ENCODE measurements around the gene EXOC3L4. TPM values are rescaled to one million over a fixed set of nuclear protein-coding genes. Genes with fewer than 3 reads are reported as not detected.

EXOC3L4 gene
- total RNA-seq, 1 donor from 2014 or later, result 1.1 TPM

GRCh38 chr14:103070971-103071542, 23.5 kb upstream of the EXOC3L4 start:
- no peak for DNase-seq

- DNase-seq, result no peak
Observed at GRCh38 chr14:103071544-103072251, 22.8 kb upstream of the EXOC3L4 start.

GRCh38 chr14:103072595-103073366, 21.7 kb upstream of the EXOC3L4 start:
- DNase-seq, result no peak

- no peak for DNase-seq
Observed at GRCh38 chr14:103073367-103073875, 21.1 kb upstream of the EXOC3L4 start.

- DNase-seq, result no peak
Observed at GRCh38 chr14:103073876-103074728, 20.4 kb upstream of the EXOC3L4 start.

- DNase-seq, result no peak
Observed at GRCh38 chr14:103074729-103075367, 19.7 kb upstream of the EXOC3L4 start.

GRCh38 chr14:103078420-103078749, 16.1 kb upstream of the EXOC3L4 start:
- DNase-seq, result peak; percentile 23

- DNase-seq, result no peak
Observed at GRCh38 chr14:103078860-103079587, 15.5 kb upstream of the EXOC3L4 start.

GRCh38 chr14:103081951-103082350, 12.6 kb upstream of the EXOC3L4 start:
- no peak for DNase-seq

- DNase-seq, result no peak
Observed at GRCh38 chr14:103084021-103084919, 10.3 kb upstream of the EXOC3L4 start, which contains the start of gene LBHD2. TSS of gene LBHD2 (plus strand) at chr14:103084210. CDS start at chr14:103086013, 1,803 bp downstream.

- no peak for DNase-seq
Observed at GRCh38 chr14:103085106-103086091, 9.1 kb upstream of the EXOC3L4 start.

GRCh38 chr14:103086771-103087342, 7.7 kb upstream of the EXOC3L4 start:
- no peak for DNase-seq

GRCh38 chr14:103087343-103087835, 7.1 kb upstream of the EXOC3L4 start:
- DNase-seq, result no peak

GRCh38 chr14:103088921-103089320, 5.6 kb upstream of the EXOC3L4 start:
- DNase-seq, result no peak

- no peak for DNase-seq
Observed at GRCh38 chr14:103089386-103090335, 4.9 kb upstream of the EXOC3L4 start.

- no peak for DNase-seq
Observed at GRCh38 chr14:103090481-103091020, 4.0 kb upstream of the EXOC3L4 start.
